Activated CD8-positive, alpha-beta memory T cell treated with anti-CD3 and anti-CD28 coated beads for 4 hours (primary cell): ENCODE data around the gene IP6K1.
"Not testable (repeated sequence)": the region's sequence is repeated elsewhere in the genome, so short reads cannot be mapped to it uniquely, and the experiment has no call there.

Experiments
- DNase-seq, 2 donors: peaks; one replicate each; pipeline ENCODE4 v3.0.0-alpha.2; 2020; ENCODE audit warnings: low read depth in 2 of 2

The IP6K1 gene

GRCh38 chr3:49786357-49787181 is at the start of gene IP6K1:
Gene IP6K1, minus strand, starts transcription at chr3:49786542. Its CDS starts 38,502 bp downstream, at chr3:49748040.
- peak; percentile 99 to 100 for DNase-seq

- no peak for DNase-seq
Observed at GRCh38 chr3:49831341-49831740, 45.0 kb upstream of the IP6K1 start.

GRCh38 chr3:49826016-49826415 is 39.7 kb upstream of the IP6K1 start:
- no peak for DNase-seq

- DNase-seq: not testable (repeated sequence)
Observed at GRCh38 chr3:49823131-49823530, 36.8 kb upstream of the IP6K1 start.

GRCh38 chr3:49813497-49814174 is 27.3 kb upstream of the IP6K1 start, which contains the start of gene UBA7:
Gene UBA7, minus strand, starts transcription at chr3:49813953. Its CDS starts 166 bp downstream, at chr3:49813787.
- DNase-seq: no peak

GRCh38 chr3:49812916-49813496 is 26.7 kb upstream of the IP6K1 start:
- DNase-seq: no peak

GRCh38 chr3:49807431-49808114 is 21.2 kb upstream of the IP6K1 start:
- no peak for DNase-seq

- DNase-seq: no peak
Observed at GRCh38 chr3:49806850-49807249, 20.5 kb upstream of the IP6K1 start.

GRCh38 chr3:49805897-49806701 is 19.8 kb upstream of the IP6K1 start:
- no peak for DNase-seq

- no peak for DNase-seq
Observed at GRCh38 chr3:49805367-49805782, 19.0 kb upstream of the IP6K1 start.

GRCh38 chr3:49804141-49805041 is 18.0 kb upstream of the IP6K1 start:
- no peak for DNase-seq

- no peak for DNase-seq
Observed at GRCh38 chr3:49803465-49804140, 17.3 kb upstream of the IP6K1 start.

GRCh38 chr3:49802719-49803464 is 16.6 kb upstream of the IP6K1 start, which contains the start of gene INKA1:
Gene INKA1, plus strand, starts transcription at chr3:49803261. Its CDS starts 132 bp downstream, at chr3:49803393.
- DNase-seq: peak; percentile 67 to 72

GRCh38 chr3:49801160-49801559 is 14.8 kb upstream of the IP6K1 start:
- DNase-seq: no peak

GRCh38 chr3:49799761-49800160 is 13.4 kb upstream of the IP6K1 start, which contains the start of gene CDHR4:
Gene CDHR4, minus strand, starts transcription at chr3:49799873. Its CDS starts 61 bp downstream, at chr3:49799812.
- DNase-seq: no peak

- DNase-seq: no peak
Observed at GRCh38 chr3:49799105-49799504, 12.8 kb upstream of the IP6K1 start.

- no peak for DNase-seq
Observed at GRCh38 chr3:49794926-49795905, 8.9 kb upstream of the IP6K1 start.
